ENCODE results near the gene GBA2.

Gene GBA2

GRCh38 chr9:35690614-35691333, 58.3 kb downstream of the GBA2 start:
- TF ChIP-seq, protein P1, sequence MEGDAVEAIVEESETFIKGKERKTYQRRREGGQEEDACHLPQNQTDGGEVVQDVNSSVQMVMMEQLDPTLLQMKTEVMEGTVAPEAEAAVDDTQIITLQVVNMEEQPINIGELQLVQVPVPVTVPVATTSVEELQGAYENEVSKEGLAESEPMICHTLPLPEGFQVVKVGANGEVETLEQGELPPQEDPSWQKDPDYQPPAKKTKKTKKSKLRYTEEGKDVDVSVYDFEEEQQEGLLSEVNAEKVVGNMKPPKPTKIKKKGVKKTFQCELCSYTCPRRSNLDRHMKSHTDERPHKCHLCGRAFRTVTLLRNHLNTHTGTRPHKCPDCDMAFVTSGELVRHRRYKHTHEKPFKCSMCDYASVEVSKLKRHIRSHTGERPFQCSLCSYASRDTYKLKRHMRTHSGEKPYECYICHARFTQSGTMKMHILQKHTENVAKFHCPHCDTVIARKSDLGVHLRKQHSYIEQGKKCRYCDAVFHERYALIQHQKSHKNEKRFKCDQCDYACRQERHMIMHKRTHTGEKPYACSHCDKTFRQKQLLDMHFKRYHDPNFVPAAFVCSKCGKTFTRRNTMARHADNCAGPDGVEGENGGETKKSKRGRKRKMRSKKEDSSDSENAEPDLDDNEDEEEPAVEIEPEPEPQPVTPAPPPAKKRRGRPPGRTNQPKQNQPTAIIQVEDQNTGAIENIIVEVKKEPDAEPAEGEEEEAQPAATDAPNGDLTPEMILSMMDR (conservative IDR thresholded peaks at IDR 0.05), result no peak
- H3K27ac ChIP-seq, result peak overlapping the region; percentile 86

- TF ChIP-seq, protein P1 (conservative IDR thresholded peaks at IDR 0.05), result no peak
- H3K27ac ChIP-seq, result peak overlapping the region; percentile 86
Observed at GRCh38 chr9:35690294-35690613, 58.8 kb downstream of the GBA2 start.

DNA sequence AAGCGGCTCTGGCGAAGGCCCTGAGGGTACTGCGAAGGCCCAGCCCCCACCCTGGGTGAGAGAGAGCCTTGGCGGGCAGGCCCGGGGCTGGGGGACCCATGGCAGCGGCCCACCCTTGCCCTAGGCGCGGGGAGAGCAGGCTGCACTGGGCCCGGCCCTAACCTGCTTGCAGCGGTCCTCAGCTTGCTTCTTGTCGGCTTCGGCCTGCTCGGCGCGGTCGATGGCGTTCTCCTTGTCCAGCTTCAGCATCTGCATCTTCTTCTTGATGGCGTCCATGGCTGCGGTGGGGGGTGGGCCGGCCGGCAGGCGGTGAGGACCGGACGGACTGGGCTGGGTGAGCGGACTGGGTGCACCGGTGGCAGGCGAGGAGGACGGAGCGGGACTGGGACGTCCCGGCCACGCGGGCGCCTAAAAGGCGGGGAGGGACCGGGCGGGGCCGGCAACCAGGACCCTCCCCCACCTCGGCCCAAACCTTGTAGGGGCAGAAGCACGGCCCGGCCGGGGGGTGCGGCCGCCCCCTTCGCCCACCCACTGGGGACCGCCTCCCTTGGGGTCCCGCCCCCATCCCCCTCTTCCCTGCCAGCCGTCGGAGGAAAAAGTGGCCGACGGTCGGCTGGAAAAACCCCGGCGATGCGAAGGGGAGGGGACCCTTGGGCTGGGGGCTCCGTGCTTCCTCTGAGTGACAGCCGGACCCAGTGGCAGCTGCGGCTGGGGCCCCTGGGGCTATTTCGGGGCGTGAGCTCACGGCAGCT, 59.3 kb downstream of the GBA2 start, which contains the start of gene TPM2:
TPM2 (minus strand) TSS at position 384 of the 752 bp plus-strand sequence; CDS start at position 276, 108 bp downstream.
- H3K27ac ChIP-seq, result peak within 1 kb of the TSS; percentile 86

DNA sequence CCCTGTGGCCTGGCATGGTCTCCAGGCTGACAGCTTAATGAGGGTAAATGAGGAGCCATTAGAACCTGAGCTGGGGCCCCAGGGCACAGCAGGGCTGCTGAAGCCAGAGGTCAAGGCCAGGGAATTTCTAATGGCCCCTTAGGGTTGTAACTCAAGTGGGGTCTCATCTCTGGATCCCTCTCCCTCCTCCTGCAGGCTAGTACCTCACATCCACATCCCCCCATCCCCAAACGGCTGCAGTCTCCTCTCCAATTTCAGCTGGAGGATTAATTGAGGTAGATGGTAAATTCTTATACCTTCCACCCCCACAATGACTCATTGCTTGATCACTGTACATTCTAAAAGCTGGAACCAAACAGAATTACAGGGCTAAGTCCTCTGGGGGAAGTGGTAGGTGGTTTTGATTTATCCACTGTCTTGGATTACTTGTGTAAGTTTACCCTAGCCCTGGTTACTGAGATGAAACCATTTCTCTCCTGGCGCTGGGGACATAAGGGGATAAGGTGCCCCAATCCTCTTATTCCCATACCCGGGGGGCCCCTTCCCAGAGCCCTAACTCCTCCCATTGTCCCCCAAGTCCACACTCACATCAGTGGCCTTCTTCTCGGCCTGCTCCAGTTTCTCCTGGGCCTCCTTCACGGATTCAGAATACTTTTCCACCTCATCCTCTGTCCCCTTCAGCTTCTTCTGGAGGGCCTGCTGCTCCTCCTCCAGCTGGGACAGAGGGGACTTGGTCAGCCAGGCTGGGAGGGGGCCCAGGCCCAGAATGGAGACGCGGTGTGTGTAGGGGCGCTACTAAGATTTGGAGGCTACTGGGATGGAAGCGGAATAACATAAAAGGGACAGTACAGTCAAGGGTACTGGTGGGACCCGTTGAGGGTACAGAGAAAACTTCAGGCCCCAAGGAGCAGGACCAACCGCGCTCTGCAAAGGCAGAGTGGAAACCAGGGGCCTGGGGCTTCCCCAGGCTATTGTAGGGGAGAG, 60.2 kb downstream of the GBA2 start:
- no peak overlapping the region for H3K27ac ChIP-seq

More for the DNA sequence above, 59.3 kb downstream of the GBA2 start, which contains the start of gene TPM2:
- TF ChIP-seq, protein P1 (conservative IDR thresholded peaks at IDR 0.05), result no peak

GRCh38 chr9:35687972-35688557, 61.0 kb downstream of the GBA2 start:
- H3K27ac ChIP-seq, result no peak overlapping the region
- TF ChIP-seq, protein P1 (conservative IDR thresholded peaks at IDR 0.05), result no peak

More for the DNA sequence above, 60.2 kb downstream of the GBA2 start:
- TF ChIP-seq, protein P1 (conservative IDR thresholded peaks at IDR 0.05), result no peak

DNA sequence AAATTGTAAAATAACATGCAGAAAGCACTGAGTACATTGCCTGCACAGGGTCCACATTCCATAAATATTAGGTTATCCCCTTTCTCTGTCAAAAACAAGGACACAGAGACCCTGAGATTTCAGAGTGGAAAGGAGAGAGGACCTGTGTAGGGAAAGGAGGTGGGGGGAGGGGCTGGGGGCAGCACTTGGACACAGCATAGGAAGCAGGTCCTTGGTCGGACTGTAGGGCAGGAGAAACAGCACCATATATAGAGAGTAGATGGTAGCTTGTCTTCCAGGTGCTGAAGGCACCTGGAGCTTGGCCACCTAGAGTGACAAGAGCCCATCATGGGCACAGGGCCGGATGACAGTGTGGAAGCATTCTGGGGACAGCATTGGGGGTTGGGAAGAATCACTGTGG, 61.7 kb downstream of the GBA2 start:
- no peak overlapping the region for H3K27ac ChIP-seq
- TF ChIP-seq, protein P1 (conservative IDR thresholded peaks at IDR 0.05), result no peak

Data from VCaP (cell line).